Cardiac muscle cell (in vitro differentiated cells and primary cell): ENCODE measurements around the gene APBB2. TPM values are rescaled to one million over a fixed set of nuclear protein-coding genes. Genes with fewer than 3 reads are reported as not detected.

ENCODE experiments used
- DNase-seq, 2 donors: peaks; one replicate each; pipeline versions ENCODE4 v3.0.0 to v3.0.0-alpha.2; 2010 to 2017; ENCODE audit warnings: low read depth in 1 of 2, low spot score in 1 of 2
- H3K27ac ChIP-seq: fragments of 200-600 bp; sonication (generic); 2 replicates; pipeline ENCODE4 v1.5.1; 2016
- H3K27me3 ChIP-seq: fragments of 200-600 bp; sonication (generic); 2 replicates; pipeline ENCODE4 v1.6.0; 2016; ENCODE audit warnings: control low read depth
- H3K36me3 ChIP-seq: fragments of 200-600 bp; sonication (generic); 2 replicates; pipeline ENCODE4 v1.5.1; 2016; ENCODE audit warnings: control low read depth
- H3K4me1 ChIP-seq: fragments of 200-600 bp; sonication (generic); 2 replicates; pipeline ENCODE4 v1.8.1; 2017; ENCODE audit warnings: low read depth, mild to moderate bottlenecking, mixed run types
- H3K4me3 ChIP-seq: fragments of 200-600 bp; sonication (generic); 2 replicates; pipeline ENCODE4 v1.5.1; 2016; ENCODE audit warnings: mild to moderate bottlenecking
- H3K9me3 ChIP-seq: fragments of 200-600 bp; sonication (generic); 2 replicates; pipeline ENCODE4 v1.5.1; 2017; ENCODE audit warnings: low read depth, mild to moderate bottlenecking, control low read depth
- CTCF ChIP-seq: IDR thresholded peaks from 2 replicates; pipeline ENCODE4 v1.5.1; 2012; ENCODE audit warnings: low read depth, mild to moderate bottlenecking, low read length
- polyA plus RNA-seq: library from polyadenylated mRNA; unstranded; fragments of >200 nt; fragmentation: Nextera tagmentation; extraction: Ambion mirVana; gene quantifications from 2 replicates; pipeline ENCODE4 v1.2.1, GENCODE V29; 2016
- total RNA-seq: library from RNA; depleted of rRNA; stranded (reverse); fragments of >200 nt; gene quantifications from 2 replicates; pipeline ENCODE4 v1.2.3, GENCODE V29; 2016

Gene APBB2
- total and polyA plus RNA-seq, 2 experiments from 2014 or later: 4.6 to 14.9 TPM

GRCh38 chr4:40881851-40882250, 332.5 kb downstream of the APBB2 start:
- Histone ChIP-seq H3K4me1 (peaks cover 3% of the 10 kb centered on the region), H3K4me3 (no peak overlapping the region), H3K27ac (no peak overlapping the region), H3K9me3 (no peaks in the 10 kb centered on the region), H3K36me3 (no peaks in the 10 kb centered on the region), H3K27me3 (no peaks in the 10 kb centered on the region)
- DNase-seq: no peak
- TF ChIP-seq CTCF: no peak

DNA sequence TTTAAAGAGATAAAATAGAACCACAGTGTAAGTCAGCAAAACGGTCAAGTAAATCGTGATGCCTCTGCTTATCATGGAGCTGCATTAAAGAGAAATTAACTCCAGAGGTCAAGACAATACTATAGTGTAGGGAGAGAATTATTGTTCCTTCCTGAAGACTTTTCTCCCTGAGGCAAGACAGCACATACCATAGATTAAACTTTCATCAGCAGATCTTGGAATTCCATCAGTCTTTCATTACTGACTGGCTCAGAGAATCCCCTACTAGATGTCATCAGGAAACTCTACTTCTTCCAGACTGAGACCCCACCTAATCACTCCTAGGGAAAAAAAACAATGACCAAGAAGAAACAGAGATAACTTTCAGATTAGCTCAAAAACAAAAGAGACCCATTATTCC, 333.2 kb downstream of the APBB2 start:
- no peaks in the 10 kb centered on the region for H3K27me3 ChIP-seq
- H3K4me1 ChIP-seq: peaks cover 5% of the 10 kb centered on the region
- H3K9me3 ChIP-seq: no peaks in the 10 kb centered on the region
- no peak for TF ChIP-seq CTCF
- no peaks in the 10 kb centered on the region for H3K36me3 ChIP-seq
- no peak overlapping the region for H3K4me3 ChIP-seq
- H3K27ac ChIP-seq: no peak overlapping the region
- DNase-seq: no peak

DNA sequence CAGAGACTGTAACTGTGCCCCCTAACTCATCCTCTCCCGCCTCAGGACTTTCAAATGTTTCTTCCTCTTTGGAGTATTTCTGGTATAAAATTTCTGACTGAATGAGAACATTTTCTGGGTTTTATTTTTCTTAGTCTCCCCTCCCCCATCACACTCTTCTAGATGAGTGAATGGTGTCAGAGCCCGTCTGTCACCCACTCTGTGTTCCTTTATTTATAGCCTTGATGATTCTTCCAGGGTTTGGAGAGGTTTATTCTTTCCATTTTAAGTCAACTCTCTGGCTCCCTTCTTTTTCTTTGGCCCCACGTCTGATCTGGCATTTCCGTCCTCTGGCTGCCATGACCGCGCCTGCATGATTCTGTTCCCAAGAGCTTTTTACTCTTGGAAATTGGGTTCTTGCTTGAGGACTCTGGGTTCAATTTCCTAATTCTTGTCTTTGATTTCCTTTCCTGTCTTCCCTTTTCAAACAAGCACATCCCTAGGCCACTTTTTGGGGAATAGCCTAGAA, 335.7 kb downstream of the APBB2 start:
- Histone ChIP-seq H3K4me1 (peaks cover 30% of the 10 kb centered on the region), H3K27me3 (no peaks in the 10 kb centered on the region), H3K27ac (no peak overlapping the region), H3K4me3 (no peak overlapping the region), H3K36me3 (no peaks in the 10 kb centered on the region), H3K9me3 (no peaks in the 10 kb centered on the region)
- DNase-seq: no peak
- no peak for TF ChIP-seq CTCF

- H3K9me3 ChIP-seq: no peaks in the 10 kb centered on the region
- TF ChIP-seq CTCF: no peak
- no peaks in the 10 kb centered on the region for H3K27me3 ChIP-seq
- no peak for DNase-seq
- H3K36me3 ChIP-seq: no peaks in the 10 kb centered on the region
- peaks cover 33% of the 10 kb centered on the region for H3K4me1 ChIP-seq
- no peak overlapping the region for H3K27ac ChIP-seq
- H3K4me3 ChIP-seq: no peak overlapping the region
Measured at GRCh38 chr4:40877081-40877480, 337.3 kb downstream of the APBB2 start.

DNA sequence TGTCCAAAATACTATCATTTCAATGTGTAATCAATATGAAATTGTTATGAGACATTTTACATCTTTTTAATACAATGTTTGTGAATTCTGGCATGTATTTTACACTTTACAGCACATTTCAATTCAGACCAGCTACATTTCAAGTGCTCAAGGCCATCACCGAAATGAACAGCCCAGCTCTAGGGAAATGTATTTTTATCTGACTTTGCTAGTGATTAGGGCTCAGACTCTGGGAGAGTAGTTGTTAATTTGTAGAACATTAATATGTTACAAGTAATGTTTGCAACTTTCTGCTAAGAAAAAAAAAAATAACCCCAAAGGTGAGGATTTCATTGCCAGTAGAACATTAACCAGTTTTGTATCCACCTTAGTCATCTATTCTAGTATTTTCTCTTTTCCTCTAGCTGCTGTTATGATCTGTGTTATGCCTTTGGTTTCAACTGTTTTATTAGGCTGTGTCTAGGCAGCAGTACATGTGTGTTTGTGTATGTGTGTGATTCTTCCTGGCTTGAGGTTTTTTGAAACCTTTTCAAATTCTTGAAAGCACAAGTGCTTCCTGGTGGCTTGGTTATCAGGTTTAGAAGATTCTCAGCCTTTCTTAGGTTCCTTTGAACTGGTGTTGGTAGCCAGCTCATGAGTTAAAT, 338.7 kb downstream of the APBB2 start:
- Histone ChIP-seq H3K36me3 (no peaks in the 10 kb centered on the region), H3K4me1 (peaks cover 33% of the 10 kb centered on the region), H3K27me3 (no peaks in the 10 kb centered on the region), H3K4me3 (no peak overlapping the region), H3K9me3 (no peaks in the 10 kb centered on the region), H3K27ac (peak overlapping the region; percentile 91)
- no peak for DNase-seq
- TF ChIP-seq CTCF: no peak
